Measurements from ENCODE around the gene HS3ST3B1. TPM values are rescaled to one million over a fixed set of nuclear protein-coding genes. Genes with fewer than 3 reads are reported as not detected.

The HS3ST3B1 gene
- total and polyA plus RNA-seq, 2 experiments from 2014 or later = 8.1 to 17.7 TPM

DNA sequence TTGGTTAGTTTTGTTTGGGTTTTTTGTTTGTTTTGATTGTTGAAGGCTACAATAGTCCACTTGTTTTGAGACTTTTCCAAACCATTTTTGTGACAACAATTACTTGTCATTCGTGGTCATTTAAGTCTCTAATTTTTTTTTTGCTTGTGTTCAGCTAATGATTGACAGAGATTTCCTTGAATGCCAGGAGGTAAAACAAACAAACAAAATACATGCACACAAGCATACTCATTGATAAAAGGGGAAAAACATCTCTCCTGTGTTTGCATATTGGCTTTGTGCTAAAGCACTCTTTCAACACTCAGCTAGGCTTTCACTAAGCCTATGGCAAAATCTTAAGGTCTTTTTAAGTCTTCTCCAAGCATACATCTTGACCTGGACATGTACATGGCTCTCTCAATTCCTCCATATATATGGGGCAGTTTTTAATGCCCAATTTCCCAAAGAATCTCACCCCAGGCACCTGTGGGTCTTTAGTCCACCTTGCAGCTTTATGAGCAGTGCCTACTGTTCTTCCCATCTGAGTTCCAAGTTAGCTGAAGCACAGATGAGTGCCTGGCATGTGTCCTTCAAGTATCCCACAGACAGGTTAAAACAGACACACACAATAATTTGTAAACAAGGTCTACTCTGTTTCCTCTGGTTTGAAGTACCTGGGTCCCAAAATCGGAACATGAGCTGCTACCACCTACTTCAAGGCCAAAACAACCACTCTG is 24.2 kb upstream of the HS3ST3B1 start:
- H3K36me3 Mint-ChIP-seq (ENCODE audit: low read depth) = no peaks in the 10 kb centered on the region

More for the DNA sequence above, 24.2 kb upstream of the HS3ST3B1 start:
- H4K20me1 ChIP-seq (replicated peaks; ENCODE audit: insufficient read depth) = no peaks in the 10 kb centered on the region
- no peak overlapping the region for H3K4me3 ChIP-seq
- no peaks in the 10 kb centered on the region for H3K27me3 ChIP-seq (ENCODE audit: insufficient read depth)
- Mint-ChIP-seq H3K4me3 (no peak overlapping the region), H3K27me3 (ENCODE audit: insufficient read depth, low read depth, poor library complexity) (peaks cover 1% of the 10 kb centered on the region), H3K4me1 (no peaks in the 10 kb centered on the region), H3K27ac (no peak overlapping the region), H3K9me3 (no peaks in the 10 kb centered on the region)
- DNase-seq (ENCODE audit: low spot score) (no peak), ATAC-seq (no peak)
- no peak overlapping the region for H3K27ac ChIP-seq (ENCODE audit: low read depth)
- TF ChIP-seq, protein P1, sequence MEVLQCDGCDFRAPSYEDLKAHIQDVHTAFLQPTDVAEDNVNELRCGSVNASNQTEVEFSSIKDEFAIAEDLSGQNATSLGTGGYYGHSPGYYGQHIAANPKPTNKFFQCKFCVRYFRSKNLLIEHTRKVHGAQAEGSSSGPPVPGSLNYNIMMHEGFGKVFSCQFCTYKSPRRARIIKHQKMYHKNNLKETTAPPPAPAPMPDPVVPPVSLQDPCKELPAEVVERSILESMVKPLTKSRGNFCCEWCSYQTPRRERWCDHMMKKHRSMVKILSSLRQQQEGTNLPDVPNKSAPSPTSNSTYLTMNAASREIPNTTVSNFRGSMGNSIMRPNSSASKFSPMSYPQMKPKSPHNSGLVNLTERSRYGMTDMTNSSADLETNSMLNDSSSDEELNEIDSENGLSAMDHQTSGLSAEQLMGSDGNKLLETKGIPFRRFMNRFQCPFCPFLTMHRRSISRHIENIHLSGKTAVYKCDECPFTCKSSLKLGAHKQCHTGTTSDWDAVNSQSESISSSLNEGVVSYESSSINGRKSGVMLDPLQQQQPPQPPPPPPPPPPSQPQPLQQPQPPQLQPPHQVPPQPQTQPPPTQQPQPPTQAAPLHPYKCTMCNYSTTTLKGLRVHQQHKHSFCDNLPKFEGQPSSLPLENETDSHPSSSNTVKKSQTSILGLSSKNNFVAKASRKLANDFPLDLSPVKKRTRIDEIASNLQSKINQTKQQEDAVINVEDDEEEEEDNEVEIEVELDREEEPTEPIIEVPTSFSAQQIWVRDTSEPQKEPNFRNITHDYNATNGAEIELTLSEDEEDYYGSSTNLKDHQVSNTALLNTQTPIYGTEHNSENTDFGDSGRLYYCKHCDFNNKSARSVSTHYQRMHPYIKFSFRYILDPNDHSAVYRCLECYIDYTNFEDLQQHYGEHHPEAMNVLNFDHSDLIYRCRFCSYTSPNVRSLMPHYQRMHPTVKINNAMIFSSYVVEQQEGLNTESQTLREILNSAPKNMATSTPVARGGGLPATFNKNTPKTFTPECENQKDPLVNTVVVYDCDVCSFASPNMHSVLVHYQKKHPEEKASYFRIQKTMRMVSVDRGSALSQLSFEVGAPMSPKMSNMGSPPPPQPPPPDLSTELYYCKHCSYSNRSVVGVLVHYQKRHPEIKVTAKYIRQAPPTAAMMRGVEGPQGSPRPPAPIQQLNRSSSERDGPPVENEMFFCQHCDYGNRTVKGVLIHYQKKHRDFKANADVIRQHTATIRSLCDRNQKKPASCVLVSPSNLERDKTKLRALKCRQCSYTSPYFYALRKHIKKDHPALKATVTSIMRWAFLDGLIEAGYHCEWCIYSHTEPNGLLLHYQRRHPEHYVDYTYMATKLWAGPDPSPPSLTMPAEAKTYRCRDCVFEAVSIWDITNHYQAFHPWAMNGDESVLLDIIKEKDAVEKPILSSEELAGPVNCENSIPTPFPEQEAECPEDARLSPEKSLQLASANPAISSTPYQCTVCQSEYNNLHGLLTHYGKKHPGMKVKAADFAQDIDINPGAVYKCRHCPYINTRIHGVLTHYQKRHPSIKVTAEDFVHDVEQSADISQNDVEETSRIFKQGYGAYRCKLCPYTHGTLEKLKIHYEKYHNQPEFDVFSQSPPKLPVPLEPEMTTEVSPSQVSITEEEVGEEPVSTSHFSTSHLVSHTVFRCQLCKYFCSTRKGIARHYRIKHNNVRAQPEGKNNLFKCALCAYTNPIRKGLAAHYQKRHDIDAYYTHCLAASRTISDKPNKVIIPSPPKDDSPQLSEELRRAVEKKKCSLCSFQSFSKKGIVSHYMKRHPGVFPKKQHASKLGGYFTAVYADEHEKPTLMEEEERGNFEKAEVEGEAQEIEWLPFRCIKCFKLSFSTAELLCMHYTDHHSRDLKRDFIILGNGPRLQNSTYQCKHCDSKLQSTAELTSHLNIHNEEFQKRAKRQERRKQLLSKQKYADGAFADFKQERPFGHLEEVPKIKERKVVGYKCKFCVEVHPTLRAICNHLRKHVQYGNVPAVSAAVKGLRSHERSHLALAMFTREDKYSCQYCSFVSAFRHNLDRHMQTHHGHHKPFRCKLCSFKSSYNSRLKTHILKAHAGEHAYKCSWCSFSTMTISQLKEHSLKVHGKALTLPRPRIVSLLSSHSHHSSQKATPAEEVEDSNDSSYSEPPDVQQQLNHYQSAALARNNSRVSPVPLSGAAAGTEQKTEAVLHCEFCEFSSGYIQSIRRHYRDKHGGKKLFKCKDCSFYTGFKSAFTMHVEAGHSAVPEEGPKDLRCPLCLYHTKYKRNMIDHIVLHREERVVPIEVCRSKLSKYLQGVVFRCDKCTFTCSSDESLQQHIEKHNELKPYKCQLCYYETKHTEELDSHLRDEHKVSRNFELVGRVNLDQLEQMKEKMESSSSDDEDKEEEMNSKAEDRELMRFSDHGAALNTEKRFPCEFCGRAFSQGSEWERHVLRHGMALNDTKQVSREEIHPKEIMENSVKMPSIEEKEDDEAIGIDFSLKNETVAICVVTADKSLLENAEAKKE (CRISPR knock-in tag; IDR thresholded peaks at IDR 0.05) = no peak
- no peak for TF ChIP-seq EZH2 (IDR thresholded peaks at IDR 0.05; ENCODE audit: low read depth, unreplicated experiment)
- H3K4me2 ChIP-seq = no peak overlapping the region
- no peak overlapping the region for H2AFZ ChIP-seq
- no peaks in the 10 kb centered on the region for H3K4me1 ChIP-seq (ENCODE audit: insufficient read depth)
- peaks cover 10% of the 10 kb centered on the region; the same call in 1 of the 2 replicates for H3K9me2 ChIP-seq (ENCODE audit: insufficient read depth)
- H3K36me3 ChIP-seq (ENCODE audit: insufficient read depth) = no peaks in the 10 kb centered on the region
- H3K79me2 ChIP-seq (replicated peaks; ENCODE audit: insufficient read depth) = no peaks in the 10 kb centered on the region
- no peaks in the 10 kb centered on the region for H3F3A ChIP-seq (replicated peaks; ENCODE audit: low read depth)
